ENCODE measurements around the gene AGXT.

AGXT gene

DNA sequence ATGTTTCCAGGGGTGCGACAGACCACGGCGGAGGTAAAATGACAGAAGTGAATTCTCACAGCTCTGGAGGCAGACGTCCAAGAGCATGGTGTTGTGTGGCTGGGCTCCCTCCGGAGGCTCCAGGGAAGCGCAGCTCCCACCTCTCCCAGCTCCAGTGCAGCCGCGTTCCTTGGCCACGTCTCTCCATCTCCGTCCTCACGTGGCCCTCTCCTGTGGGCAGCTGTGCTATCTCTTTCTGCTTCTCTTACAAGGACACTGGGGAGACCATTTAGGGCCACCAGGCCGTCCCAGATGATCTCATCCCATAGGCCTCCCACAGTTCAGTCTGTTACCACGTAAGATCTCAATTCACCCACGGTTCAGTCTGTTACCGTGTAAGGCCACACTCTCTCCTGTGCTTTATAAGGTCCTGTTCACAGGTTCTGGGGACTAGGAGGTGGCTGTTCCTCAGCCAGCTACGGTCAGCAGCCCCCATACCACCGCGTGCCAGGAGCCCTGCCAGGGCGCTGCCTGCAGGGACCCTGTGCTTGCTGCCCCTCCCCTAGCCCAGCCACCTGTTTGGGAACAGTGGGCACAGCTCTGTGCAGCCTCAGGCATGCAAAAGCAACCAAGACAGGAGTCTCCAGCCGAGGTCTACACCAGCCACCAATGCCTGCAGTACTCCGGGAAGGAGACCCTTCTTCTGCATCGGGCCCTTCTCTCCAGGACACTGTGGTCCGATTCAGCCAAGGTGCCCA is 30.3 kb downstream of the AGXT start:
- DNase-seq (ENCODE audit: low read depth in 2 of 2): no peak

DNA sequence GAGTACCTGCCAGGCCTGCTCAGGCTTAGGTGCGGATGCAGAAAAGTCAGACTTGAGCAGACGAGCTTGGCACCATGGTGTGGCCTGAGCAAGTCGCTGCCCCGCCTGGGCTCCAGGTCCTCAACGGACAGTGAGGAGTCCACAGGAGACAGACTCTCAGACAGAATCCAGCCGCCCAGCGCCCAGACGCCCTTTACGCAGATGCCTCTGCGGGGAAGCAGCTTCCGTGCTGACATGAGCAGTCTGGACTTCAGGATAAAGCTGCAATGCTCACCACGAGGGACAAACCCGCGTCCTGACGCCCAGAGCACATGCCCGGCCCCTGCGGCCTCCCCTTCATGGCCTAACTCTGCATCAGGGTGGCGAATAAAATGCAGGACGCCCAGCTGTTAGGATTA is 30.8 kb downstream of the AGXT start:
- no peak for DNase-seq (ENCODE audit: low read depth in 2 of 2)

- DNase-seq (ENCODE audit: low read depth in 2 of 2): no peak
Measured at GRCh38 chr2:240900141-240900860, 31.7 kb downstream of the AGXT start.

- no peak for DNase-seq (ENCODE audit: low read depth in 2 of 2)
Measured at GRCh38 chr2:240901986-240902614, 33.5 kb downstream of the AGXT start.

- no peak for DNase-seq (ENCODE audit: low read depth in 2 of 2)
Measured at GRCh38 chr2:240902615-240903041, 34.0 kb downstream of the AGXT start.

GRCh38 chr2:240903191-240904060 is 34.8 kb downstream of the AGXT start:
- DNase-seq (ENCODE audit: low read depth in 2 of 2): no peak

- no peak for DNase-seq (ENCODE audit: low read depth in 2 of 2)
Measured at GRCh38 chr2:240904216-240905175, 35.9 kb downstream of the AGXT start.

DNA sequence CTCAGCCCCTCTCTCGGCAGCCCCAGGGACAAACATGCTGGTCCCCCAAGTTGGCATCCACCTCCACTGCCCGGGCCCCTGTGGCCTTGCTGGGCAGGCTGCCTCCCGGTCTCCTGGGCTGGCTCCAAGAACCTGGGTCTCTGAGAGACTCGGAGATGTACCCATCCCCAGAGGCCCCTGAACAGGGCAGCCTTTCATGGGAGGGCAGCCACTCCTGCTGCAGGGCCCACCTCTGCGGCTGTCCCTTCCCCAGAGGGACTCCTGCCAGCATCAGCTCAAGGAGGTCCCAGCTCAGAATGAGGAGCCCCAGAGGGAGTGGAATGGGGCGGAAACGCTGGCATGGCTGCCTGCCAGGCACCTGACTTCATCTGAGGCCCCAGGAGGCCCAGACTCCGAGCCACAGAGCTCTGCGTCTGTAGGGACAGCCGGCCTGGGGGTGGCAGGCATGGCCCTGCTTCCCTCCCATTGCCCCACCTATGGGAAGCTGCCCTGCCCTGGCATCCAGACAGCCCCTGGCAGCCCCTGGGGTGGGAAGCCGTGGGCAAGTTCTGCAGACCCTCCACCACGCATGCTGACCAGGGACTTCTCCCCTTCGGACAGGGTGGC is 36.7 kb downstream of the AGXT start:
- no peak for DNase-seq (ENCODE audit: low read depth in 2 of 2)

- DNase-seq (ENCODE audit: low read depth in 2 of 2): no peak
Measured at GRCh38 chr2:240906141-240906910, 37.7 kb downstream of the AGXT start, which contains the start of gene CROCC2. Gene CROCC2 (plus strand): TSS chr2:240906336. CDS start chr2:240906514, 178 bp downstream.

DNA sequence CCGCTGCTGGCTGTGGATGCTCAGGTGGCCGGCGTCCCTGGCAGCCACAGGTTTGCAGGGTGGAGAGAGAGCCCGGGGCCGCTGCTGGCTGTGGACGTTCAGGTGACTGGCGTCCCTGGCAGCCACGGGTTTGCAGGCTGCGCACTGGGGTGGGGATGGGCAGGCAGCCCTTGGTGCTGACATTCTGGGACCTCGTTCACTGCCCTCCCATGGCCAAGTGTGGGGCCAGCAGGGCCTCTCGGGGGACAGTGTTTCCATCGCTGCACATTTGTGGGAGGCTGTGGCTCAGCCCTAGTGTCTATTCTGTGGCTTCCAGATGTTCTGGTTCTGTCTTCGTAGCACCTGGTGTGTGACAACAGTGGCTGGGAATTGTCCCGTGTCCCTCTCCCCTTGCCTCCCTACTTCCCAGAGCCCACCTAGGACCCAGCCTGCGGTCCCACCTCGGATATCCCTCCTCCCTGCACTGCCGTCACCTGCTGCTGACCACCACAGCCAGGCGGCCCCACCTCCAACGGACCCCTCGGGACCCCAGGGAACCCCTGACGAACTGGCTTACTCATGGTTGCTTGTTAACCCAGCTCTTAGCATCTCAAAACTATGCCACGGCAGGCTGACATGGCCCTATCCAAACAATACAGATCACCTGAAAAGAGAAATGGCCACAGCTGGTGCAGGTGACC is 38.4 kb downstream of the AGXT start:
- DNase-seq (ENCODE audit: low read depth in 2 of 2): no peak

- DNase-seq (ENCODE audit: low read depth in 2 of 2): no peak
Measured at GRCh38 chr2:240909216-240909974, 40.8 kb downstream of the AGXT start.

- no peak for DNase-seq (ENCODE audit: low read depth in 2 of 2)
Measured at GRCh38 chr2:240911641-240912265, 43.1 kb downstream of the AGXT start.

DNA sequence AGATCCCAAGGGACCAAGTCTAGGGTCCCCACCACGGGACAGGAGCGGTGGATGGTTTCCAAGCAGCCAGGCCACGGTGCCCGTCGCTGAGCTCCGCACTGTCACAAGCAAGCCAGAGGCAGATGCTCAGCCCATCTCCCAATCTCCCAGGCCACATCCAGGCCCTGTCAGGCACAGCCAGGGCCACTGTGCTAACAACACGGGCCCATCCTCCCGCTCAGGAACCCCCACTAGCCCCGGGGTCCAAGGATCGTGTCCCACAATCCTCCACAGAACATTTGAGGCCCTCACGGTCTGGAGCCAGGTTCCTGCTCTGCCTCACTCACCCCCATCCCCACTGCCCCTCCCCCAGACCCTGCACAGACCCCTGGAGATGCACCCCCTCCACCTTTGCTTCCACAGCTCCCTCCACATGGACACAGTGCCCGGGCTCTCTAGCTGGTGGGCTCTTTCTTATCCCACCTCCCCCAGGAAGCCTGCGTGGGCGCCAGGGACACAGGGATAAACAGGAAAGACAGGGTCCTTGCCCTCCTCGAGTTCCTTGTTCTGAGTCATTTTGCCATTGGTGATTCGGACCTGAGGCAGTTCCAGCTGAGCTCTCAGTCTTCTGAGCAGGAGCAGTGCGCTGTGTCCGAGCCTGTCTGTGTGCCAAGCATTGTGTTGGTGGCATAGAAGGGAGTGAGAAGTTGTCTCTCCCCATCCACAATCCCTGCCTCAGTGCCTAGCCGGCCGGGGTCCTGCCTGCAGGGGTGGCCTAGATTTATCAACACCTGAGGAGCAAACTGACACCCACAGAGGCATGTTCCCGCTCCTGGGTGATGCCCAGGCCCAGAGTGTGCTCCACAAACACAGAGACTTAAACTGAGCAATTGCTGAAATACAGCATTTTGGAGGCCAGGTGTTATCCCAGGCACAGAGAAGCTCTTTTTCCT is 44.5 kb downstream of the AGXT start:
- DNase-seq (ENCODE audit: low read depth in 2 of 2): no peak

DNA sequence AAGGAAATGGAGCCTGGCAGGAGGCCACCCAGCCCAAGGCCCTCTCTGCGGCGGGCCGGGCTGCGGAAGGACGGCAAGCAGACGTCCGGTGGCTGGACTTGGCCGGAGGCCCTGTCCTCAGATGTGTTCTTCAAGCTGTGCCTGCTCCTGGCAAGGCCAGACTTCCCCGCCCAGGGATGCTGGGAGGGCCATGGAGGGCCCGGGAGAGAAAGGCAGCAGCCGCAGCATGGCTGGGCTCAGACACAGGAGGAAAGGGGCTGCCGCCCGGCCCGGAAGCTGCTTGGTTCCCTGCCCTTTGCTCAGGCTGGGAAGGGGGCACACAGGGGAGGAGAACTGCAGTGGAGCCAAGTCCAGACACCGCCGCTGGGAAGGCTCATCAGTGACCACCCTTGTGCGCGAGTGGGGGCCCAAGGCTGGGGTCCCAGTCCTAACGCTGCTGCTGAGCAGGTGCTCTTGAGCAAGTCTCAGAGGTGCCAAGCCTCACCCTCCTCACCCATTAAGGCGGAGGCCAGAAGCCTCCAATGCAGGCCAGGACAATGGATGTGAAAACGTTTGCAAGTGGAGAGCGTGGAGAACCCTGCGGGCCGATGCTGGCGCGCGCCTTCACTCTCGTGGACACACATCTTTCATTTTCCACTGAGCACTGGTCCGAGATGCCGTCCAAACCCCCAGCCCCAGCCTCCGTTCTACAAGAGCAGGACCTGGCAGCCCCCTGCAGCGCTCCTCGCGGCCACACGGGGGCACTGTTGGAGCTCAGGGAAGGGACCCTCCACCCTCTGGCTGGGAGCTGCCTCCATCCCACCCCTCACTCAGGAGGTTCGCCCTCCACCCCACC is 45.4 kb downstream of the AGXT start:
- DNase-seq (ENCODE audit: low read depth in 2 of 2): peak; percentile 54 to 60
